NCI-H1694 (cell line): Measurements from ENCODE around the gene STING1.
"Not testable (repeated sequence)": the region's sequence is repeated elsewhere in the genome, so short reads cannot be mapped to it uniquely, and the experiment has no call there.

Experiments
- DNase-seq: peaks from one replicate; lab custom pipeline; 2025; lab: John Stamatoyannopoulos, UW

The STING1 gene

GRCh38 chr5:139503036-139503817, 20.7 kb upstream of the STING1 start:
- not testable (repeated sequence) for DNase-seq

DNA sequence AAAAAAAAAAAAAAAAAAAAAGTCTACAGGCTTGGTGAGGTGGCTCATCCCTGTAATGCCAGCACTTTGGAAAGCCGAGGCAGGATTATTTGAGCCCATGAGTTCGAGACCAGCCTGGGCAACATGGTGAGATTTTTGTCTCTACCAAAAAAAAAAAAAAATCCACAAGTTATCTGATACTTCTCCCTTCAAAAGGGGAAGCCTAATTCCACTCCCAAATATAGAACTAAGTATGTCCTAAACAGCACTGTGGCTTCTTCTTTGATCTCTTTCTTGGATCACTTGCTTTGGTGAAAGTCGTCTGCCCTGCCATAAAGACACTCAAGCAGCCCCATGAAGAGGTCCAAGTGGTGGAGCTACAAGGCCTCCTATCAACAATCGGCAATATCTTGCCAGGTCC, 18.8 kb upstream of the STING1 start:
- no peak for DNase-seq

- no peak for DNase-seq
Observed at GRCh38 chr5:139495638-139496435, 13.3 kb upstream of the STING1 start.

DNA sequence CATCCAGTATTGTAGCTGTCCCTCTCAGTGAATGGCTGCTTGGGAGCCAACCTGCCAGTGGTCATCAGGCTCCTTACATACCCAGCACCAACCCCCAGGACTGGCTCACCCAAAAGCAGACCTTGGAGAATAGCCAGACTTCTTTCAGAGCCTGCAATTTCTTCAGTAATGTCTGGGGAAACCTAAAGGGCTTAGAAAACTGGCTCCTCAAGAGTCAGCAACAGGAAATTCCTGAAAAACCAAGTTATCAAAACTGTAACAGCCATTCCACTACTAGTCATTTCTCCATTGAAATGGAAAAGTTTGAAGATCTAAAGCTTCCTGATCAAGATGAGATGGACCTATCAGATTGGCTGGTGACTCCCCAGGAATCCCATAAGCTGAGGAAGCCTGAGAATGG, 12.3 kb upstream of the STING1 start:
- DNase-seq, result no peak

GRCh38 chr5:139494256-139494655, 11.7 kb upstream of the STING1 start:
- DNase-seq, result no peak

DNA sequence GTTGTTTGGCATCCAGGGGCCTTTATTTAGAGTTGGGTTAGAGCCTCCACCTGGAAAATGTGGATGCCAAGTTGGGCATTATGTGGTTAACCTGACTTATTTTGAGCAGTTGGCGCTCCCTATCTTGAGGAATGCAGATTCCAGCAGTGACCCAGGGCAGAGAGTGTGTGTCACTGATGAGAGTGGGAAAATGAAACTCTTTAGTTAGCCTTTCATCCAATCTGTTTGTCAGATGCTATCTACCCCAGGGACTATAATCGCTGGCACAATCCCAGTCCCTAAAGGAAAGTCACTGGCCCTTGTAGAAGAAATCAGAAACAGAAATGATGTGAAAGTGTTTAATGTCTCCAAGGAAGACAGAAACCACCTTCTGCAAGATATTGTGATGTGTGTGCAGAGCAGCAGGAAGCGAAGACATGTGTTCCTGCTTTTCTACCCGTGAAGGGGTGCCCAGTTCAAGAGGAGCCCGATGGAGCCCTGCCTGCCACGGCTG, 10.2 kb upstream of the STING1 start:
- no peak for DNase-seq

GRCh38 chr5:139488260-139488659, 5.7 kb upstream of the STING1 start:
- DNase-seq, result no peak

- DNase-seq, result no peak
Observed at GRCh38 chr5:139486201-139486600, 3.6 kb upstream of the STING1 start.

GRCh38 chr5:139482890-139483208, 291 bp upstream of the STING1 start:
- not testable (repeated sequence) for DNase-seq

DNA sequence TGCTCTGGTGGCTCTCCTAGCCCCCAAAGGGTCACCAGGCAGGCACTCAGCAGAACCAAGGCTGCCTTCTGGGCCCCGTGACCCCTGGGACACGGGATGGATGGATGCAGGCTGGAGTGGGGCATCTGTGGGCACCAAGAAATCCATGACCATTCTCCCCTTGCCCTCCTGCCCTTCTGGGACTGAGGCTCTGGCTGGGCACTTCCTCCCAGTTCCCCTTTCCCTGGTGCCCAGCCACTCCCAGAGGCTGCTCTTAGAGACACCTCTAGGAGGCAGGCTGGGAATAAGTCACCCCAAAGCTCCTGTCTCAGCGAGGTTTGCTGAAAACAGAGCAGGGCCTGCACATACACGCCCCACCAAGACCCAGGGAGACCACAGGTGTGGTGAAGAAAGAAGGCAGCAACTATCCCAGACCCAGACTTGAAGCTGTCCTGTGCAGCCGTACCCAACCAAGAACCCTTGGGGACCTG, 943 bp downstream of the STING1 start:
- DNase-seq, result no peak

- no peak for DNase-seq
Observed at GRCh38 chr5:139481122-139481533, 1.4 kb downstream of the STING1 start.

GRCh38 chr5:139479729-139480128, 2.8 kb downstream of the STING1 start:
- DNase-seq, result not testable (repeated sequence)

GRCh38 chr5:139478657-139479423, 3.7 kb downstream of the STING1 start:
- DNase-seq, result not testable (repeated sequence)

DNA sequence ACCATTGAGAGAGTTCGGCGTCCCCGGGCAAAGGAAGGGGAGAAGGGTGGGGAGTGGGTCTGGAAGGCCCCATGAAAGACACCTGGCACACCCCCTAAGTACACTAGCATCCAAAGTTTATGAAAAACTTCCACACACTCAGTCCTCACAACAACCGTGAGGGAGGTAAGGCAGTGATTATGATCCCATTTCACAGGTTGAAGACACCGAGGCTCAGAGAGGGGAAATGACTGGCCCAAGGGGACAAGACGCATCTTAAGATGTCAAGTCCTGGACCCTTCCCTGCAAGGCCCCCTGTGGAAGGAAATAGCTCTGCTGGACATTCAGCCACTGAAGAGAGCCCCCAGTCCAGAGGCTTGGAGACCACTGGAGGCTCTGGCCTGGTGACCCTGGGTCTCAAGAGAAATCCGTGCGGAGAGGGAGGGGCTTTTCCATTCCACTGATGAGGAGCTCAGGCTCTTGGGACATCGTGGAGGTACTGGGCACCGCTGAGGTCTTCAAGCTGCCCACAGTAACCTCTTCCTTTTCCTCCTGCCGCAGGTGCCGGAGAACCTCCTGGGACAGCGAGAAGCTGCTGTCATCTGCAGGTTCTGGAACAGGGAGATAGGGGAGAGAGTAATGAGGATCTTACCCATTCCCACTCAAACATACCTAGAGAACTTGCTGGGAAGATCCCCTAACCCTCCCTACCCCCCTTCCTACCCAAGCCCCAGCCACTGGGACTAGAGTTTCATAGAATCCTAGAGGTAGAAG, 6.5 kb downstream of the STING1 start:
- no peak for DNase-seq

- no peak for DNase-seq
Observed at GRCh38 chr5:139474890-139475791, 7.4 kb downstream of the STING1 start.

- DNase-seq, result no peak
Observed at GRCh38 chr5:139473565-139473964, 9.0 kb downstream of the STING1 start.

DNA sequence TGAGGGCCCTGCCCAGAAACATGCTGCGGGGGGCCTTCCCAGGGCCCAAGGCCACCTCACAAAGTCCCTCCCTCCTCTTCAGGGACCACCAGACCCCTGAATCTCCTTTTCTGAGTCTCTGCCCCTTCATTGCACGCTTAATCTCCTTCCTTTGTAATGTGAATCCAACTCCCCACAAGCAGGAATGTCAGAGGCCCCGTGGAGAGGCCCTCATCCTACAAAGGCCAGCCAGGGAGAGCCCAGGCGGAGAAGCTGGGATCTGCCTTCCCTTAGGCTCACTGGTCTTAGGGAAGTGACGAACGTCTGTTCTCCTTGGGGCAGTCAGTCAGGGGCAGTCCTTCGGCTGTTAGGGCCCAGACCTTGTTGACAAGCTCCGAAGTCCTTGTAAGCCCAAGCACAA, 9.5 kb downstream of the STING1 start:
- no peak for DNase-seq

- no peak for DNase-seq
Observed at GRCh38 chr5:139472386-139473030, 10.1 kb downstream of the STING1 start.

DNA sequence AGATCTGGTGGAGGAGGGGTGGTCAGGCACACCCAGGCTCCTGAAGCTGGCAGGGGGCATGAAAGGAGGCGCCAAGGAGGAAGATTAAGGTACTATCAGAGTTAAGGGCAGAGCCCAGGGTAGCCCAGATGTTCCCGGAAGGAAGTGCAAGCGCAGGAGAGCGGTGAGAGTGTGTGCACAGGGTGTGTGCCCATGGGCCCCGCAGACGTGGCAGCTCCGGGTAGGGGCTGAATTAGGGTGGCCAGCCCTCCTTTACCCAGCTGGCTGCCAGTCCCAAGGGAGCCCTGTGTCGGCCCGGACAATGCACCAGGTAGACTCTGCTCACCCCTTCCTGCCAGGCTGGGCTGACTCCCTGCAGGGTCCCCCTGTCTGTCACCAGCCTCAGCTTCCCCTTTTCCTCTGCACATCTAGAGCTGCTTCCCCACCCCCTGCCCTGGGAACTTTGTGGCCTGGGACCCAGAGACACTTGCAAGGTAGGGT, 11.7 kb downstream of the STING1 start, which contains the start of gene SMIM33:
Gene SMIM33 (plus strand): TSS at position 184 of the 480 bp plus-strand sequence. CDS start 118 bp downstream, at position 302.
- no peak for DNase-seq
